HG03135 (cell line): ENCODE measurements around the gene DOCK10.
"Not testable (repeated sequence)": the region's sequence is repeated elsewhere in the genome, so short reads cannot be mapped to it uniquely, and the experiment has no call there.

ENCODE experiments used
- ATAC-seq: cut with Tn5 transposase; IDR thresholded peaks from one replicate; pipeline ENCODE4 v1.9.1; 2021; ENCODE audit warnings: mild to moderate bottlenecking, moderate library complexity; ENCODE audit not compliant: unreplicated experiment

The DOCK10 gene

DNA sequence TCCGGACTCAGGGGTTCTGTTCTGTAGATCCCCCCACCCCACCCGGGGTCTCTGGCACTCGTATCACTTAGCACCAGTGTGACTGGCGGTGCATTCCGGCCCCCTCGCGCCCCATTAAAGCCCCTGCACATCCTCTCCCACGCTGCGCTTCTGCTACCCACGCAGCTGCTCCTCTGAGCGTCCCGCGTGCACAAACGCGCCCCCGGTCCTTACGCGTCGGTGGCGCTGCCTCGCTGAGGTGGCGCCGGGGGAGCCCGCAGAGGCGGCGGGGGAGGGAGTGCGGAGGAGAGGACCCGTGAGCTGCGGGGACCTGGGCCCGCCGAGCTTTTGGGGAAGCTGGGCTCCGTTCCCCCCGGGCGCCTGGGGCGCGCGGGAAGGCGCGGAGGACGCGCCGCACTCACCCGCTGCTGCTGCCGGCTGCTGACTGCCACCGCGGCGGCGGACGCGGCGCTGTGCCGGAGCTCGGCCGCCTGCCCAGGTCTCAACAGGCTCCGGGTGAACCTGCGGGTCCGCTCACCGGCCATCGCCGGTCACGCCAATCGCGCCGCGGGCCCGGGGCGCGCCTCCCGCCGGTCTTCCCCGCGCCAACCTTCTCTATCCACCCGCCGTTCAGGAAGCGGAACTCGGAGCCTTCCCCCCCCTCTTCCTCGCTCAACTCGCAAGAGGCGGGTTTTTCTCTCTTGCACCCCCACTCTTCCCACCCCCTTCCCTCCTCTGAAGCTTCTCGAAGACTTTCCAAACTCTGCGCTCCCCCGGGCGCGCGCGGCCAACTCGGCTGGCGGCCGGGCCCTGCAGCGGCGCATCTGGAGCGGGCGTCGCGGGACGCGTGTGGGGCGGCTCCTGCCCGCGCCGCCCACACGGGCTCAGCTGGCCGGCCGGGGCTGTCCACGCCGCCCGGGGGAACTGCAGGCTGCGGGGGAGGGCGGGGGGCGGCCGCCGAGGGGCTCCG lies at the start of gene DOCK10:
TSS of gene DOCK10 (minus strand) at position 618 of the 949 bp plus-strand sequence. CDS start at position 524, 94 bp downstream.
- peak; percentile 35 for ATAC-seq

DNA sequence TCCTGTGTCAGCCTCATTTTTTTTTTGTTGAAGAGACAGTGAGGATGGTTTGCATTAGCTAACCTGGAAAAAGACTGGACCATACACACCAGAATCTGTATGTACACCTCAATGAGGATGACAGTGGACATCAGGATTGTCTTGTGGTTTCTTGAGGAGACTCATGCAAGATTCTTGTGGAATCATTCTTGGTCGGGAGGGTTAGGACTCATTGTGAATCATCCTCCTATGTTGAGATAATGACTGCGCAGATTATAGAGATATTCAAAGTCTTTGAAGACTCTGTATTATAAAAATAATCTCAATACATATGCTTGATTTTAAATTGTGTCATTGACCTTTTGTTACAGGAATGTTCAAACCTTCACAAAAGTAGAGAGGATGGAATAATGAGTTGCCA lies 49.1 kb upstream of the DOCK10 start:
- no peak for ATAC-seq

- ATAC-seq, result no peak
Measured at GRCh38 chr2:225090746-225091145, 48.5 kb upstream of the DOCK10 start.

DNA sequence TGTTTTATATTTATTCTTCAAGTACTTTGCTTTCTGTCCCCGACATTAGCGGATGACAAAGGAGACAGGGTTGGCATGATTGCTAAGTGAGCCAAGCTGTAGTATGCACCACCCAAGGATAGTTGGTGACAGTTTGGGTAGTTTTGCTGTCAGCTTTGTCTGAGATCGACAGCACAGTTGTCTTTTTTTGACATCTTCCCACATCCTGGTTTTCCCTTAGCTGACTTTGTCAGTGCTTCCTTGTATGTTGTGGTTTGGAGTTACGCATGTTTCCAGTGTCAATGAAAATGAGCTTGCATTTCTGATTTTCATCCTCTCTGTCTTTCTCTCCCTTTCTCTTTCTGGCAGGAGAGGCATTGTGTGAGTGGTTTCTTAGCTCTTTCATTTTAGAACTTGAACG lies 44.6 kb upstream of the DOCK10 start:
- ATAC-seq, result no peak

GRCh38 chr2:225086439-225086838 lies 44.2 kb upstream of the DOCK10 start:
- no peak for ATAC-seq

DNA sequence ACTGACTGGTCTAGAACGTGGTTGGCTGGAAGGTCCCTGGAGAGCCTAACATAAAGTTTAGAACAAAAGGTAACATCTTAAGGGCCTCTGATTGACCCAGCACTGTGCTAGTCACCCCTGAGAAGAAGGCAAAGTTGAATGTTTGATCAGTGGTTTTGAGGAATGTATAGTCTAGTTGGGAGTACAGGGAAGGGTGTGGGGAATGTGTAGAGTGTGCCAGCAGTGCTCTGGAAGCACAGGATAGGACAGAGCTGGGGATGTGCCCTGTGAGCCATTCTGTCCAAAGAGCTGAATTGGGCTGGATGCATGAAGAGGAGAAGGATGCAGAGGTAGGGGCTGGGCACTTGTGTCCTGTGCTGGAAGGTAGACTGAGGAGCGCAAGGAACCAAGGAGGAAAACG lies 41.0 kb upstream of the DOCK10 start:
- ATAC-seq, result no peak

- ATAC-seq, result no peak
Measured at GRCh38 chr2:225076125-225076524, 33.9 kb upstream of the DOCK10 start.

DNA sequence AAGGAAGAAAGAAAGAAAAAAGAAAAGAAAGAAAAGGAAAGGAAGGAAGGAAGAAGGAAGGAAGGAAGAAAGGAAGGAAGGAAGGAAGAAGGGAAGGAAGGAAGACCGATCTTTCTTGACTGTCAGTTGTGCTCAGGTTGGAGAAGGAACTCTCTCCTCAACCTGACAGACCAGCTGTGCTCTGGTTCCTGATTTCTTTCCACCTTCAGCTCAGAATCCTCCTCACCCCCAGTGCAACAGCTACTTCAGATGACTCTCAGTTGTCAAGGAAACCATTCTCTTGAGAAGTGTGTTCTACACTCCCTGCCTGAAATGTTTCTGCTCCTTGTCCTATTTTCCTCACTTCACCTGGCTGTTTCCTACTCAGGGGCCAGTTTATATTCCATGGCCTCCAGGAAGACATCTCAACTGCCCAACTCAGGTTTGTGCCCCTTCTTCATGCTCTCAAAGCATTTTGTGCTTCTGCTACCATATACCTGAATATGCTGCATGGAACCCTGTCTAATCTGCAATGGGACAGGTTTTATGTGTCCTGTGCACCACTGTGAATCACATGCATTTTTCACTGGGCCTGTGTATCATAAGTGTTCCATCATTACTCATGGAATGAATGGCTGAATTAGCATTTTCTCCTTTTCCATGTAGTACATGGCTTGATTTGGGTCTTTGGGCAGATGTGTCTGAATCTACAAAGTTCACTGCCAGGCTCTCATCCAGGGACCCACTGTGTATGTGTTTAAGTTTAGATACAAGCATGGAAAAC lies 32.8 kb upstream of the DOCK10 start:
- ATAC-seq, result no peak

- ATAC-seq, result no peak
Measured at GRCh38 chr2:225074366-225074765, 32.1 kb upstream of the DOCK10 start.

DNA sequence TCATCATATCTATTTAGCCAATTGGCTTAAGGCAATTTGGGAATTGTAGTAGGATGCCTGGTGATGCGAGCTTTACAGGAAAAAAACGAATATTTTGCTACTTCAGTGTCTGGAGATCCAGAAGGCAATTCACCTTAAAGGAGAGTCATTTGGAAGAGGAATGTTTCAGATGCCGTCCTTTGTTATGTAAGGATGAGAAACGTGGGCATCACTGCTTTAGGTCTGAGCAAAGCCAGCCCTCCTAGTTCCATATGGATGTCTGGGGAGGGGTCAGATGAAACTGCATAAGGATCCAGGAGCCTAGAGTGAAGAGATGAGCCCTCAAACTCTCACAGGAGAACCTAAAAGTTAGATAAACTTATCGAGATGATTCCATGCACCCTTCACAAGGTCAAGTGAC lies 30.9 kb upstream of the DOCK10 start:
- ATAC-seq, result no peak

- no peak for ATAC-seq
Measured at GRCh38 chr2:225072444-225072843, 30.2 kb upstream of the DOCK10 start.

DNA sequence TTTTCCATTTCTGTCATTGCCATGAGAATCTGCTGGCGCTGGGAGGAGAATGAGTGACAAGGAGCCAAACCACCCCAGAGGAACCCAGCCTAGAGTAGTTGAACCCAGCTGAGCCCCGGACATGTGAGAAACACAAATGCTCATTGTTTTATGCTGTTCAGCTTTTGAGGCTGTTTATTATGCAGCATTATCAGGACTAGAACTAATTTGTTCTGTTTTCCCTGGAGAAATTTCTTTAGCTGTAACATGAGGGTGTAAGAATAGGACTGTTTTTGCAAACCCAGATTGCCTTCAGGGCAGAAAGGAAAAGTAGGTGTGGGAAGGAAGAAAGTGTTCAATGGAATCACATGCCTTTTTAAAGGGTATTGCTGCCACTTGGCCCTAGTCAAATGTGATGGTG lies 28.5 kb upstream of the DOCK10 start:
- no peak for ATAC-seq

DNA sequence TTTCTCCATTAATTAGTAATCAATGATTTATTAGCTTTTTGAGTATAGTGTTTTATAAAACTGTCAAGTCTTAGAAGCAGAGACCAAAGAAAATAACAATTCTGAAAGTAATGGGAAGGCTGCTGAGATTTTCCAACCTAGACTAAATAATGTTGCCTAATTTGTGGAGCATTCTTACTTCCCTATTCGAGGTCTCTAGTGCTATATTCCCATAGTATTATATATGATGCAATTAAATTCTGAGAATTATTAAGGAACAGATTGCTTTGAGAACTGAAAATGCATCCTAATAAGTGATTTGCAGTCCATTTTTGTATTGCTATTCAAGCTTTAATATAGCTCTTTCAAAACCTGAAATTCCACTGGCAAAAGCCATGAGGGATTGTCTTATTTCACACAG lies 27.7 kb upstream of the DOCK10 start:
- ATAC-seq, result no peak

DNA sequence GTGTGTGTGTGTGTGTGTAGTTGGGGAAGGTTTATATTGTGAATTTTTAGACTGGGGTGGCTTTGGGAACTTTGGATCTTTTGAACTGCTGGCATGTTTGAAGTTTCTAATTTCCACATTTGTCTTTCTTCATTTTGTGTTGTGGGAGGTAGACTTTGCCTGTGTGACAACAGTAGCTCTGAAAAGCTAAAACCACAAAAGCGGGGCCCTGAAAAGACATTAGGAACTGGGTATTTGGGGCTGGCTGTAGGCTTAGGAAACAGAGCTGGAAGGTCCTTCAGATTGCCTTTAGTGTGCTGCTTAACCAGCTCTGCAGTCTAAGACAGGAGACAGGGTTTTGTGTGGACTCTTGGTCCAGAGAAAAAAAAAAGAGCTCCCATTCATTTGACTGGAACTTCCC lies 27.2 kb upstream of the DOCK10 start:
- ATAC-seq, result no peak

DNA sequence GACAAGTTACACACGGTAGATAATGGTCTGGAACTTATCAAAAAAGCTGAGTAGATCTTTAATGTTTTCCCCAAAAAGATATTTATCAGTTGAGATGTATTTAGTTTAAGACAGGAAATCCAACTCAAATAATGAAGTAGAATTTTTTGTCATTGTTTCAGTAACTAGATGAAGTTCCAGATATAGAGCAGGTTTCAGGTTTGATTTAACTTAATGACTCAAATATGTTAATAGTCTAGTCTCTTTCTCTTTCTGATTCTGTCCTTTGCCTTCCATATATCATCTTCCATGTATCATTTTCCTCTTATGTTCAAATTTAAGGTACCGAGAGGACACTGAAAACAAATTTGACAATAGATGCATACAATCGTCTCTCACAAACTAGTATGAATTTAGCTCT lies 23.6 kb upstream of the DOCK10 start:
- ATAC-seq, result no peak

DNA sequence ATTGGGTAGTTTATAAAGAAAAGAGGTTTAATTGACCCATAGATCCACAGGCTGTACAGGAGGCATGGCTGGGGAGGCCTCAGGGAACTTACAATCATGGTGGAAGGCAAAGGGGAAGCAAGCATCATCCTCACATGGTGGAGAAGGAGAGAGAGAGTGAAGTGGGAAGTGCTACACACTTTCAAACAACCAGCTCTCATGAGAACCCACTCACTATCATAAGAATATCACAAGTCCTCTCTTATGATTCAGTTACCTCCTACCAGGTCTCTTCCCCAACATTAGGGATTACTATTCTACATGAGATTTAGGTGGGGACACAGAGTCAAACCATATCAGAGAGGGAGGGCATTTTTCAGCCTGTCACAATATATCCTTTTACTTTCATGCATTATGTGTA lies 22.7 kb upstream of the DOCK10 start:
- ATAC-seq, result no peak

DNA sequence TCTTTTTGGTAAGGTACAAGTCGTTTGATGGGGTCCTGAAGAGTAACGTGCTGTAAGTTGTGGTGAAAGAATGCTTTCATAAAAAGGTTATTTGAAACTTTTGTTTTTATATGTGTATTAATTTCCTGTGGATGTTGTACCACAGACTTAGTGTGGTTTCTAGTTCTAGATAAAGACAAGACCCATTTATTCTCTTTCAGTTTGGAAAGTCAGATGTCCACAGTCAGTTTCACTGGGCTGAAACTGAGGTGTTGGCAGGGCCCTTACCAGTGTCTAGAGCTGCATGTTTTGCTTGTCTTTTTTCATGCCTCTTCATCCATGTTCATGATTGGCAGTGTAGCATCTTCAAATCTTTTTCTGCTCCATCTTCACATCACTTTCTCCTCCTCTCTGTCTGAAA lies 22.1 kb upstream of the DOCK10 start:
- ATAC-seq, result no peak

DNA sequence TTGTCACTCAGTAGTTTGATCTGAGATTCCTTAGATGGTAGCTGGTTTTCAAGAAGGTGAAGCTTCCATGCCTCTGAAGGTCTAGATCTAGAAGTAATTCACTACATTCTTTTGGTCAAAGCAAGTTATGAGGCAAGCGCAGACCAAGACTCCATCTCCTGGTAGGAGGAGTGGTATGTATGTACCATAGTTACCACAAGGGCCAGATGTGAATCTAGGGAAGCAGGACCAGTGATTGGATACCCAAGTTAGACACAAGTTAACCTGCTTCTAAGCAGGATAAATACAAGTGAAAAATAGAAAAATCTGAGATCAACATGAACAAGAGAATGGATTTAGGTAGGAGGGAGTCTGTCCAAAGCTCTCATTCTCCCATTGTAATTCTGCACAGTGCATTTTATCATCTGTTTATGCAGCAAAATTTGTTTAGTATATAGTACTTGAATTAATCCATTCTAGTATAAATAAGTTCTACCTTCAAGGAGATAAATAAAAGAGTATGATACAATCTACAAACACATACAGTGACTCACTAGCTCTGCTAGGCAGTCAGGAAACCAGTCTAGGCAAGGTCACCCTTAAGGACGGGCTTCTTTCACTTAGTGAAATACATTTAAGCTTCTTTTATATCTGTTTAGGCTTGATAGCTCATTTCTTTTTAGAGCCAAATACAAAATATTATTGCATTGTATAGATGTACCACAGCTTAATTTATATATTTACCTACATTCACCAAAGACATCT lies 14.2 kb upstream of the DOCK10 start:
- ATAC-seq, result no peak

DNA sequence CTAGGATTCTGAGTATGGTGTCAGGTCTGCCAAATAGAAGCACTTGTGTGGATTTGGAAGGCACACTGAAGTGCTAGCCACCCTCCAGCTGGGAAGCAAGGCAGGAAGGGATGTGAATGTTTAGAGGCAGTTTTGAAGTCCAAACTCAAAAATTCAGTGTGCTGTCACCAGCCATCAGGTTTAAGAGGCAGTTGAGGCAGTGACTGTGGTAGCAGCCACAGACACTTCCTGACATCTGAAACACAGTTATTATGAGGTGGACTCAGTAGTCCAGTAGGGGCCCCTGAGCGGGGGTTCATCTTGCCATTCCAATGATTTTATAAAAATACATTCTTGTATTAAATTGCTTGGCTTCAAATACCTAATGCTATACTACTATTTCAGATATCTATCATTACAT lies 13.4 kb upstream of the DOCK10 start:
- ATAC-seq, result no peak

DNA sequence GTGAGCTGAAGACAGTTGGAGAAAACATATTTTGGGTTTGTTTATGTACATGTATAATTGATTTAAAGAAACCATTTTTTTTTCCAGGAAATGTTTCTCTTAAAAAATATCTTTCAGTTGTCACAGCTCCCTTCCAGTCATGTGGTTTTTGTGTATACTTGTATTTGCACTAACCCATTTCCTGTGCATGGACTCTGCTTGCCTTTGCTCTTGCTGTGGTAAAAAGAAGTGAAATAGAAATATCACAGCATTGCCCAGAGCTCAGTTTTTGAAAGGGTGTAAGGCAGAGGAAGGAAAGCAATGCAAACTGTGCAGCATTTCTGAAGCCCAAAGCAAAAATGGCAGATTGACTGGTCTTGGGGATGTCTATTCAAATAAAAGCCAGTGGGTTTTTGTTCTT lies 10.4 kb upstream of the DOCK10 start:
- peak; percentile 73 for ATAC-seq

DNA sequence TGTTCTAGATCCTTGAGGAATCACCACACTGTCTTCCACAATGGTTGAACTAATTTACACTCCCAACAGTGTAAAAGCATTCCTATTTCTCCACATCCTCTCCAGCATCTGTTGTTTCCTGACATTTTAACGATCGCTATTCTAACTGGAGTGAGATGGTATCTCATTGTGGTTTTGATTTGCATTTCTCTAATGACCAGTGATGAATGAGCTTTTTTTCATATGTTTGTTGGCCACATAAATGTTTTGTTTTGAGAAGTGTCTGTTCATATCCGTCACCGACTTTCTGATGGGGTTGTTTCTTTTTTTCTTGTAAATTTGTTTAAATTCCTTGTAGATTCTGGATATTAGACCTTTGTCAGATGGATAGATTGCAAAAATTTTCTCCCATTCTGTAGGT lies 5.2 kb upstream of the DOCK10 start:
- ATAC-seq, result not testable (repeated sequence)
